Activated gamma-delta T cell (primary cell): Measurements from ENCODE around the gene TFB1M.
"Not testable (repeated sequence)": the region's sequence is repeated elsewhere in the genome, so short reads cannot be mapped to it uniquely, and the experiment has no call there.

Source experiments
- DNase-seq: peaks from one replicate; lab custom pipeline; 2025; lab: John Stamatoyannopoulos, UW

Gene TFB1M

DNA sequence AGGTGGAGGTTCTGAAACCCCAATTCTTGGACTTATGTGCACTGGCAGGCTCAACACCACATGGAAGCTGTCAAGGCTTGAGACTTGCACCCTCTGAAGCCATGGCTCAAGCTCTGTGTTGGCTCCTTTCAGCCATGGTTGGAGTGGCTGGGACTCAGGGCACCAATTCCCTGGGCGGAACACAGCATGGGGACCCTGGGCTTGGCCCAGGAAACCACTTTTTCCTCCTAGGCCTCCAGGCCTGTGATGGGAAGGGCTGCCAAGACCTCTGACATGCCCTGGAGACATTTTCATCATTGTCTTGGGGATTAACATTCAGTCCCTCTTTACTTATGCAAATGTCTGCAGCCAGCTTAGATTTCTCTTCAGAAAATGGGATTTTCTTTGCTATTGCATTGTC, 76.7 kb downstream of the TFB1M start:
- DNase-seq: no peak

DNA sequence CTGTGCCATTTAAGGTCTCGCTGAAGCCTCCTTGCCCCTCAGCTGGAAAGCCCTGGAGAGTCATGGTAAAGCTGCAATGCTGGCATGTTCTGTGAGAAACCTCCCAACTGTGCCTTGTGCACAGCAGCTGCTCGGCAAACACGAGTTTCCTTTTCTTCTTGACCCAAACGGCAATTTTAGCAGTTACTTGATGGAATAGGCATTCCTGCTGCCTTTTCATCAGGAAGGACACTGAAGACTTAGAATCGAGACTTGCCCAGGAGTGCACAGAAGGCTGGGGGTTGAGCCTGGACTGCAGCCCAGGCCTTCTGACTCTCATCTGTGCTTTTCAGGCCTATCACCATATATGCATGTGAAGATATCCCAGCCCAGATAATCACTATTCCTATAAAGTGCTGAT, 79.2 kb downstream of the TFB1M start:
- DNase-seq: no peak

DNA sequence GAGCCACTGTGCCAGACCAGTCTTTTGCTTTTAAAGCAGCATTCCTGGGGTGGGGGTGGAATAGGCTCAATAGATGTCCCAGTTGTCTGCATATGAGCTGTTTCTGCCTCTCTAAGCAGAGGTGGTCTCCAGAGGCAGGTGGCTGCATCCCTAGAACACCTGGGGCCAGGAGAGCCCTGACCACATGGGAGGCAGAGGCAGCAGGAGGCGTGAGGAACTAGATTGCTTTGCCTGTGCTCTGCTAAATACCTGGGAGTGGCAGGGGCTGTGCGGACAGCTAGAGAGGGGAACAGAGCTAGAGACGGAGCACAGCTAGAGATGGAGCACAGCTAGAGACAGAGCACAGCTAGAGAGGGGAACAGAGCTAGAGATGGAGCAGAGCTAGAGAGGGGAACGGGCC, 79.6 kb downstream of the TFB1M start:
- no peak for DNase-seq

DNA sequence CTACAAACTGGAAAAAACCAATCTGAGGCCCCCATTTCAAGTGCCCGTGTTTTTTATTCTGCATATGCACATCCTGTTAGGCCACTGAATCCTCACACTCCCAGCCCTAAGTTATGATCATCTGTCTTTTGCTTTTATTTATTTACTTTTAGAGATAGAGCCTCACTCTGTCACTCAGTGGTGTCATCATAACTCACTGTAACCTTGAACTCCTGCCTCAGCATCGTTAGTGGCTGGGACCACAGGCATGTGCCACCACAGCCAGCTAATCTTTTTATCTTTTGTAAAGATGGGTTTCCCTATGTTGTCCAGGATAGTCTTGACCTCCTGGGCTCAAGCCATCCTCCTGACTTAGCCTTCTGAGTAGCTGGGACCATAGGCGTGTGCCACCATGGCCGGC, 80.1 kb downstream of the TFB1M start:
- DNase-seq: no peak

DNA sequence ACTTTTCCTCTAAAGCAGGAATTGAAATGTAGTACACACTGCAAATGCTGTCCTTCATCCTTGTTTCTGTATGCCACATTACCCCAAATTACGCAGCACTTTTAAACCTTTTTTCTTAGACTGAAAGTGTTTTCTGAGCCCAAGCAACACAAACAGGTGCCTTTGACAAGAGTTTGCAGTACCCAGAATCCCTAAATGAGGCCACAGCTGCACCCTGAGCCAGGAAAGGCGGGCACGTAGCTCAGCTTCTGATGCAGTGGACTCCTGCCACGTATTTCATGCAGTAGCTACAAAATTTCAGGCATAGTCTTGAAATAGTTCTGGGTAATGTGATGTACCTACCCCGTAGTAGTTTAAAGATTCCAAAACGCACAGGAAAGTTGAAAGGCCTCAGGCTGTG, 81.4 kb downstream of the TFB1M start:
- DNase-seq: no peak

DNA sequence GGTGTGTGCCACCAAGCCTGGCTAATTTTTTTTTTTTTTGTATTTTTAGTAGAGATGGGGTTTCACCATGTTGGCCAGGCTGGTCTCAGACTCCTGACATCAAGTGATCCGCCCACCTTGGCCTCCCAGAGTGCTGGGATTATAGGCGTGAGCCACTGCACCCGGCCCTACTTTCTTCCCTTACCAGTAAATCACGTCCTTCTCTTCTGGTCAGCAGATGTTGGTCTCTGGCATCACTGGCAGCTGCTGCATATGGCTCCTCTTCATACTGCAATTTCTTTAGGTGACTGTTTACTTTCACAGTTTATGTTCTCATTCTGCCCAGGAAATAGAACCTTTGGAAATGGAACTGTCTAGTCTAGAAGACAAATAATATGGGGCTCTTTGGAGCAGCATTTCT, 83.3 kb downstream of the TFB1M start:
- not testable (repeated sequence) for DNase-seq

DNA sequence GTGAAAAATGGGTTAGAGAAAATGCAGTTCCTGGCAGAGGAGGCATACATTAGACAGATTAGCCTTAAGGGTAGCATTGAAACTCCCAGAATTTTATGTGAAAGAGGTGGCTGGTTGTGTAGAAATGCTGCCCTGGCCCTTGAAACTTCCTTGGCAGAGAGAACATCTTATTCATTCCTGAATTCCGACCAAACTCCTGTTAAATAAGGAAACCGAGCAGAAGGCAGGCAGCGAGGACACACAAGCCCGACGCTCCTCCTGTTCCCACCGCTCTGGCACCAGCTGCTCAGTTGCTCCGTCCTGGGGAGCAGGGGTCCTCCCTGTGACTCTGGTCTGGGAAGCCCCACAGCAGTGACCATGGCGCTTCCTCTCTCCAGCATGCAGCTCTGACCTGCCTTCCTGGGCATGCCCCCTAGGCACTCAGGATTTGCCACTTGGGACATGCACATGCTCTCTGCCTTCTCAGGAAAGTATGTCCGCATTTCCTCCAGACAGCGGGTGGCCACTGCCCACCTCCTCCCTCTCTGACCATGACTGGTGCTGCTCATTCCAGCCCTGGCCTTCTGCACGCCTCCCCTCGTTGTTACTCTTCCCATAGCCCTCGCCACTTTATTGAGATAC, 85.6 kb downstream of the TFB1M start:
- no peak for DNase-seq

DNA sequence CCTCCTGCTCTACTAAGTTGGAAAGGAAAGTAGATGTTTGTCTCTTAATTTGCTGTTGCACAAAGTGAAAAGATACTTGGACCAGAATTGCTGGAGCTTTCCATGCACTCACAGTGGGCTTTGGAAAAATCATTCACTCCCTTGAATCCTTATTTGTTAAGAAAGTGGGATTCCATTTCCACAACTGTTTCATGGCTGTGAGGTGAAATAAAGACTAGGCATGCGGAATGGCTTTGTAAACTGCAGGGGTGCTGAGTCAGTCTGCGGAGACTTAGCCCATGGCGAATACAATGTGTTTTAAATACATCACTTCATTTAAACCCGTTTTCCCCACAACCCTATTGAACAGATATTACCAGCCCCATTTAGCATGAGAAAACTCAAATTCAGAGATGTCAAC, 87.2 kb downstream of the TFB1M start:
- no peak for DNase-seq

DNA sequence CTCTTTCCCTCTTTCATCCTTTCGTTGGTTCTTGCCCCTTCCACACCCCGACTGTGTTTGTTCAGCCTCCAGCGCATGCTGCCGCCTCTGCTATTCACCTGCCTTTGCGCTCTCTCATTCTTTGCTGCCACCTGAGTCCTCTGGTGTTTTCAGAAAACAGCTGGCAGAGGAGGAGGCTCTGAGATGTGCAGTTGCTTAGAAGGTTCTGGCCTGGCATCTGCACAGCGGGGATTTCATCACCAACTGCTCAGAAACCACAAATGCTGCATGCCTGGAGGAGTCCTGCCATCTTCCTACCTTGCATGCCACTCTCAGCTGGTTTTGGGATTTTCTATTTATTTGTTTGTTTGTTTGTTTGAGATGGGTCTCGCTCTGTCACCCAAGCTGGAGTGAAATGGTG, 89.7 kb downstream of the TFB1M start:
- DNase-seq: no peak

DNA sequence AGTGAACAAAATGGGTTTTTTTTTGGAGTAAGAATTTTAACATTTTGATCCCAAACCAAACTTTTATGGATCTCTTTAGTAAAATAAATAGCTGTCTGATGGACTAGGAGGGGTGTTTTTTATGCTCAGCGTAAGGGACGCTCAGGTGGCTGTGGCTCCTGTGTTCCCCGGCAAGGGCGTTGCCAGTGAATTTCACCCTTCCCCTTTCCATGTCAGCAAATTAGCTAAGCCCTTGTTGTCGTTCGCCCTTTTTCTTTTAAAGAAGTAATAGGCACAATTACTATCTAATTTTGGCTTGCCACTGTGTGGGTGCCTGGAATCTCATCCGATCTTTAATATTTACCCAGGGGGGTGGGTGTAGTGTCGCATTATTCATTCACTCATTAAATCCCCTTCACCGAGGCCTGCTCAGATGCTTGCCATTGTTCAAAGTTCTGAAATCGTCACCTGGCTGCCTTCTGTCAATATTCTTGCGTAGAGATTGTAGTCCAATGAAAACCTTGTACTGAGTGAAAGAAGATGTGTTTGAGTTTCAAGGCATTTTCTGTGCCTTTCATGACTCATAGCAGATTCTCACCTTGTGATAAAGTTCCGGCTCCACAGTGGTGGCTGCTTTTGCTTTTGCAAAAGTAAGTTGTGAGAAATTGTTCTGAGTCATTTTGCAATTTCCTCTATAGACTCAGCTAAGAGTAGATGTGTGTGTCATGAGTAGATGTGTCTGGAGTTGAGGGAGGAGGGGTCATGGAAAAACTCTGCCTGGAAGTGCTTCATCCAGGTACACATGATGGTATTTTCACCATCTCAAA, 90.4 kb downstream of the TFB1M start:
- DNase-seq: no peak

DNA sequence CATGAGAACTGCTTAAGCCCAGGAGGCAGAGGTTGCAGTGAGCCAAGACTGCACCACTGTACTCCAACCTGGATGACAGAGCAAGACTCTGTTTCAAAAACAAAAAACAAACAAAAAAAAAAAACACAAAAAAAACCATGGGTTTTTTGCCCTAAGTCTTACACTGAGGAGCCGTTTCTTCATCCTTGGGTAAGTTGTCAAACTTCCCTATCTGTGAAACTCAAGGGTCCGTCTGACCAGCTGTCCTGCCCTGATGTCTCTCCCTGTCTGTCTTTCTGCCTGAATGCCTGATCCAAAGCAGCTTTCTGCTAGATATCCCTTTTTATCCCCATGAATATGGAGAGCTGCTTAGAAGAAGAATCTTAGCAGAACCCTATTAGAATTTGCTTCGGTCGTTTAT, 91.8 kb downstream of the TFB1M start:
- no peak for DNase-seq

DNA sequence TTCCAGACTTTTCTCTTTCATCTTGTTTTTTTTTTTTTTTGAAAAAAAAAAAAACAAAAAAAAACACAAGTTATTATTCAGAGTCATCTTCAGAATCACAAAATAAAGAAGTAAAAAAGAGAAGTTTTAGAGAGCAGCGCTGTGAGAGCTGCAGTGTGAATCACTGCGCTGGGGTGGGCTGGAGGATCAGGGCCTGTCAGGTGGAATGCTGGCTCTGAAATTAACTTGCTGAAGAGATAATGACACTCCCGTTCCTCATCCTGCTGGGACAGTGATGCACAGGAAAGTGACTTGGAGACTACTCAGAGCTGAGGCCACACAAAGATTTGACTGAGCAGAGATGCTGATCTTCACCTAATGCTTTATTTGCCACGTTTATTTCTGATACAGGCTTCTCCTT, 93.2 kb downstream of the TFB1M start:
- no peak for DNase-seq

DNA sequence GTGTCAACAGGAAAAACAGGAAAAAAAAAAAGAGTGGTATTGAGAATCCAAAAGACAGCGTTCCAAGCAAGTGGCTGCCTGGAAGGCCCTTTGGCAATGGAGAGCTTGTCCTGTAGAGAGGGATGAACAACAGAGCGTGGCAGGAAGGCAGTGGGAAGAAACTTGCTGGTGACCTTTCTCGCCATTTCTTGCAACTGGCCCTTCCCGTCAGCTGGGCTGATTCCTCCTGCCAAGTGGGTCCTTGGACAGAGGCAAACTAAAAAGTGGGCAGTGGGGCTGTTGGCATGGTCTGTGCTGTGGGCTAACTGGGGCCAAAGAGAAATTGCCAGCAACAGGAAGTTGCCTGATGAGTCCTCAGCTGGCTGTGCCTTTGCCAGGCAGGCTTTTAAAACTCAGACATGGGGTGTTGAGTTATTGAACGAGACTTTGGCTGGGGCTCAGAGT, 94.4 kb downstream of the TFB1M start:
- no peak for DNase-seq

DNA sequence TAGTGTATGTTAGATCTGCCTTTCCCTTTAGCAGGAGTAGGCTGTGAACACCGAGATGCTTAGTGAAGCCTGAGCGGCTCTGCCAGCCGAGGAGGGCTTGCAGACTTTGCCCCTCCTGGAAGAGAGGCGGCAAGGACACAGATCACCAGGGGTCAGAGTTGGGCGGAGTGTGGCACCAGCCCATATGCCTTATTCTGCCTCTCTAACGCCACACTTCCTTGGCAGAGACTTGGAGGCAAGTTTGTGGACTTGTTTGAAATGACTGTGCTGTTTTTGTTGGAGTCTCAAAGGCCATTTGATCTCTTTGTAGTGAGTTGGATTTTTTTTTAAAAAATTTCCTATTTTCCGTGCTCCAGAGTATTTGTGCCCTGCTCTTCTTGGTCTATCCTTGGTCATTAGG, 95.0 kb downstream of the TFB1M start:
- DNase-seq: no peak

DNA sequence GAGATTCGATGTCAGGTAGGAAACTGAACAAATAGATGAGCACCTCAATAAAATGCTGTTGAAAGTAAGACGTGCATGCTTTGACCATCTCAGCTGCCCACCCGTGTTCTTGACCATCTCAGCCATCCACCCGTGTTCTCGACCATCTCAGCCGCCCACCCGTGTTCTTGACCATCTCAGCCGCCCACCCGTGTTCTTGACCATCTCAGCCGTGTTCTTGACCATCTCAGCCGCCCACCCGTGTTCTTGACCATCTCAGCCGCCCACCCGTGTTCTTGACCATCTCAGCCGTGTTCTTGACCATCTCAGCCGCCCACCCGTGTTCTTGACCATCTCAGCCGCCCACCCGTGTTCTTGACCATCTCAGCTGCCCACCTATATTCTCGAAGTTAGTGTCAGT, 95.6 kb downstream of the TFB1M start:
- not testable (repeated sequence) for DNase-seq

DNA sequence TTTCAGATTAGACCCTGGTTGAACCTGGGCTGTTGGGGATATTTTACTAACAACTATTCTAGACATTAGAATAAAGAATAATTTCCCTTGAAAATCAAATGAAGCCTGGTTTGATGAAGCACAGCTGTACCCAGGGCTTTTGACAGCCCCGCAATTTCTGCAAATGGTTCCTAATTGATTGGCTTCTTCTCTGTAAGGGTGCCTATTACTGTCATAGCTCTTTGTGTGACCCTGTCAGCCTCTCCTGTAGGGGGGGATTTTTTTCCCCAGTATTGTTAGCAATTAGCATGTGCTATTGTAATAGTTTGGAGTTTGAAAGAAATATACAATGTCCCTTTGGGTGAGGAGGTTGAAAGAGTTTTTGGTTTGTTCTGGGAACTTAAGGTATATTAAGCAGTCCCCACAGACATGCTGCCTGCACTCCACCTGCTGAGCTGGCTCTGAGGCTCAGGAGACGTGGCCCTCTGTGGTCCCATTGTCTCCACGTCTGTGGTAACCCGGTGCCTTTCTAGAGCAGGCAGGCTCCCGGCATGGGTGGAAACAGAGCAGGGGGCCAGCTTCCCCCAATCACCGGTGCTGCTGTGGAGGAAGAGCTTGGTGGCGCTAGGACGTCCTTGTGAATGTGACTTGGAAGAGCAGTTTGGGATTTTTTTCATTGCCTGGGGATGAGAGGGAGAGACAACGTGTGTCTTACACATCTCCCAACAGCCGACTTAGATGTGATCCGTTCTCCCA, 97.8 kb downstream of the TFB1M start:
- no peak for DNase-seq

DNA sequence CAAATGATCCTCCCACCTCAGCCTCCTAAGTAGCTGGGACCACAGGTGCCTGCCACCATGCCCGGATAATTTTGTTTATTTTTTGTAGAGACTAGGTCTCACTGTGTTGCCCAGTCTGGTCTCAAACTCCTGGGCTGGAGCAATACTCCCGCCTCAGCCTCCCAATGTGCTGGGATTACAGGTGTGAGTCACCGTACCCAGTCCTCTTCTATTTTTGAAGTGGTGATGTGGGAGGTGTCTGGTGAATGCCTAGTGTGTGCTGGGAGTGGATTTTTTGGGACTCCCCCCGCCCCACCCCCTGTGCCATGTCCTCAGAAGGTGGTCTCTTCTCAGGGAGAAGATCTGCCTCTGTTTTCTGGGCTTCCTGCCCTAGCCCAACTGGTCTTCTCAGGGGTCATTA, 98.4 kb downstream of the TFB1M start:
- DNase-seq: no peak

DNA sequence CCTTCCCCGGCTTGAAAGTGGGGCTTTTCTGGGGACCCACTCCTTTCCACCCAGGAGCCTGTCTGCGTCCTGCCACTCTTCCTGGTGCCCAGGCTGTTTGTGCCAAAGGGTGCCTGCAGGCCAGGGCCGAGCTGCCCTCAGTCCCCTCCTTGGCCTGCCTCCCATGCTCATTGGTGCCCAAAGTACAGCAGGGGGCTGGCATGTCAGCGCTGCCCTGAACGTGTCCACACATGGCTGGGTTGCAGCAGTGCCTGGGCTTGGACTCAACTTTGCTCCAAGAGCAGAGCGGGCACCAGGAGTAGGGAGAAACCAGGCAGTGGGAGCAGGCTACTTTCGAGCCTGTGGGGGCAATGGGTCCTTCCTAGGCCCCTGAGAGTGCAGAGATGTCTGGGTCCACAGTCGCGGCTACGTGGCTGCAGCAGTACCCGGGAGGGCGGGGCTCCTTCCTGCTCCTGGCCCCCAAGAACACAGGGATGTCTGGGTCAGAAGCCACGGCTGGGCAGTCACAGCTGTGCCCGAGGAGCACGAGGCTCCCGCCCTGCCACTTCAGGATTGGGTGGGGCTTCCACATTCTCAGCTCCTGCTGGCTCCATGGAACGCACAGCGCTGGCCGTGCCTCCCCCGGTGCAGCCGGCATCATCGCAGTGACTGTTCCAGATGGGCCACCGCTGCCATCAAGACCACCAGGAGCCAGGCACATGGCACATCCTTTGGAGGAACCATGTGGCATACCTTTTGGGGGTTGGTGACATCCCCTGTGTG, 100.5 kb downstream of the TFB1M start:
- DNase-seq: no peak

DNA sequence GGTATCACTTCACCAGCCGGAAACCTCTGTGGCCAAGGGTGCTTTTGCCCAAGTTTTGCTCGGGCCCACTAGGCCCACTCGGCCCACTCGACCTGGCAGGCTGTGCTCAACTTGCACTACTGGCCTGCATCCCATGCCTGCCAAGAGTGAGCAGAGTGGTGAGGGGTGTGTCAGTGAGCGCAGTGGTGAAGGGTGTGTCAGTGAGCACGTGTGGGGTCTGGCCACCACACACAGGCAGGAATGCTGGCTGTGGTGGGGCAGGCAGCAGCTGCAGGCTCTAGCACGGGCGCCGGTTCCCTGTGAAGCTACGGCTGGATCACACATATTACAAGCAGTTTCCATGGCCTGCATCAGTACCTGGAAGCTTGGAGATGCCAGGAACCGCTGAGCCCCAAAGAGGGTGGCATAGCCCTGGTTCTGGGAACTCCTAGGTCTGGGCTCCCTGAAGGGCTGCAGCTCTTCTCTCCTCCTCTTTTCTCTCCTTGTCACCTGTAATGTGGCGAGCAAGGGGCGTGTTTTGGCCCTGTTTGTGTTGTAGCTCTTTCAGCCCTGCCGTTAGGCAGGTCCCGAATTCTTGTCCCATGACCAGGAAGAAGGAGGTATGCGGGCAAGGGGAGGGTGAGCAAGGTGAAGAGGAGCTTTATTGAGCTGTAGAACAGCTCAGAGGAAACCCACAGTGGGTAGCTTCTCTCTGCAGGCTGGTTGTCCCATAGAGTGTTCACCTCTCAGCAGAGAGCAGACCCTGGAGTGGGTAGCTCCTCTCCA, 101.5 kb downstream of the TFB1M start:
- DNase-seq: no peak

DNA sequence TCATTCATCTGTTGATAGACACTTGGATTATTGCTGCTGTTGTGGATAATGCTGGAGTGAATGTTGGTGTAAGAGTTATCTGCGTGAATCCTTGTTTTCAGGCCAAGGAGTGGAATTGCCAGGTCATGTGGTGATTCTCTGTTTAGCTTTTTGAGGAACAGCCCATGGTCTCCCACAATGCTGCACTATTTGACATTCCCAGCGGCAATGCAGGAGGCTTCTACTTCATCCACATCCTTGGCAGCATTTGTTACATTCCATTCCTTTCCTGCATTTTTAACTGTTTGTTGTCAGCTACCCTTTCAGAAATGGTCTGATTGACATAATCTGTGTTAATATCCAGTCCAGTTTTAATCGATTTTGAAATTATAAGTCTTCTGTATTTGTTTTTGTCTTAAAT, 102.2 kb downstream of the TFB1M start:
- no peak for DNase-seq

DNA sequence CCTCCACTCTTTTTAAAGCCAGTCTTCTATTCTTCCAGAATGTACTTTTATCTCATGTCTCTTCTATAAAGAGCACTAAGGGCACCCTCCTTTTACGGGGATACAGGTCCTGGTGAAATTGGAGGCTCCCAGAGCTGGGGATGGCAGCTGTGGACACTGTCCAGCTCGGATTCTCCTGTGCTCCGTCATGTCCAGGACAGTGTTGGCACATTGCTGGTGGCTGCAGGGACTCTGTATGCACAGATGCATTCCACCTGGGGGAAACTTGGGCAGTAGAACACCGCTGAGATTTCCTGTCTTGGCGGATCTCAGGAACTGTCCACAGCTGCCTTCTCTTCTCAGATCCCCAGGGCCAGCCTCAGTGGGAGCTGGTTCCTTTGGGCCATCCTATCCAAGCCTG, 107.1 kb downstream of the TFB1M start:
- no peak for DNase-seq
